Stimulated activated CD4-positive, alpha-beta T cell treated with anti-CD3 and anti-CD28 coated beads, Interleukin-12 subunit alpha, Interleukin-12 subunit beta, amount 100 ng/mL, for 24 hours (primary cell): ENCODE data around the gene LPCAT1.
"Not testable (repeated sequence)": the region's sequence is repeated elsewhere in the genome, so short reads cannot be mapped to it uniquely, and the experiment has no call there.

Experiments used
- DNase-seq, 2 experiments: peaks; one replicate each; pipeline ENCODE4 v3.0.0-alpha.2; 2020; ENCODE audit warnings: low read depth in 2 of 2

Gene LPCAT1

DNA sequence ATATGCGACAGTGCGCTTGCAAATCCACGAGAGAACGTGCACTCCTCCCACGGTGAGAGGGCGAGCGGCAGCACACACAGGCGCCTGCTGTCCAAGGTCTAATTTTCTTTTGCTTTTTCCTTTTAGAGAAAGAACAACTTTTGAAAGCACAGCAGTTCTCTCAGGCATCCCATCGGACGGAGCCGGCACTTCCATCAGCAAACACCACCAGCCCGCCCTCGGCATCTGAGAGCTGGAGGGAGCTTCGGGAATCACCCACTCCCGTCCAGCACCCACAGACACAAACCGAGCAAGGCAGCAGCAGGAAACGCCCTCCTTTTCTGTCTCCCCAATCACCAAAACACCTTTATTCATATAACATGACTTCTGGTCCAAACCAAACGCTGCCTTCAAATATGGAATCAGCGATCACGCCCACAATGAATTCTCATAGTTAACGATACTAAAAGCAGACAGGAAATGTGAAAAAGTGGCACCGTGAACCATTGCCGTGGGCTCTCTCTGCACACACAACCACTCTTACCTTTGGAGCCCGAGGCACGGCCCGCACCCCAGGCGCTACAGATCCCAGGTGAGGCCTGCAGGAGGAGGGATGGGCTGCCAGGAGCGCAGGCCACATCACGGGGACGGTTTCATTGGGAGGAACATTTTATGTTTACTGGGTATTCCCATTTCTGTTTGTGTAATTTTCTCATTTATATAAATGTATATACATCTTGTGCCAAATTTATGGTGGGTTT is 14.2 kb downstream of the LPCAT1 start:
- no peak for DNase-seq

DNA sequence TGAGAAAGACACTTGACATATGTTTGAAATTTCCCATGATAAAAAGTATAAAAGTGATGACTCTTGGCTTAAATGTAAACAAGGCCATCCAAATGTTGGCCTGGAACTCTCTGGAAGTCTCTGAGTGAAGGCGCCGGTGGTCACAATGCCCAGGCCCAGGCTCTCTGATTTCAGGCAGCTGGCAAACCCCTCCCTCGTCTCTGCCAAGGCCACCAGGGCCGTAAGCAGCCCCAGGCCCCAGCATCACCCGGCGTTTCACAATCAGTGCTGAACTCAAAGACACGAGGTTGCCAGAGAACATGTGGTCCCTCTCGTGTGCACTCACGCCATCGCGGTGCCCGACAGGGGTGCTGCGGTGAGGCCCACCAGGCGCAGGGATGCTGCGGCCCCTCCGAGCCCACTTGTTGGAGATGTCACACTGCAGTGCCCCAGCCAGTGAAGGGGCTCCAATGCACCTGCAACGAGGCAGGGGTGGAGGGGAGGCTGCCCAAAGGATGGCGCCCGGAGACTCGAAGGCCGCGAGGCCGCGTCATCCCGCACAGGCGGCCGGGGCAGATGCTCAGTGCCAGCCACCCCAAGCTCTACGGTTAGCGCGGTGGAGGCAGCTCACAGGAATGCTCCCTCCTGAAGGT is 15.0 kb downstream of the LPCAT1 start:
- DNase-seq = no peak

GRCh38 chr5:1507961-1508658 is 15.7 kb downstream of the LPCAT1 start:
- no peak for DNase-seq

DNA sequence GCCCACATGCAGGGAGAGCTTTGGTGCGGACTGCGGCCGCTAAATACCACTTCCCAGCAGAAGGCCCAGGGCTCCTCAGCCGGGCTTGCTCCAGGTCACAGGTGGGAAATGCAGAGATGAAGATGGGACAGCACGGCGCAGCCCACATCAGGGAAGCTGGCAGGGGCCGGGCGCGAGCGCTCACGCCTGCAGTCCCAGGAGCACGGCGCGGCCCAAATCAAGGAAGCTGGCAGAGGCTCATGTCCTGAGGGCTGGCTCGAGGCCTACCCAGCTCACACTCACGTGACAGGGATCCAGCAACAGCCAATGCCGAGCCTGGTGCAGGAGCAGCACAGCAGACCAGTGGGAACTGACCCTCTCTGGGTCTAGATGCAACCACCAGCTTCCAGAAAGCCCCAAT is 16.3 kb downstream of the LPCAT1 start:
- DNase-seq = no peak

GRCh38 chr5:1507014-1507375 is 16.8 kb downstream of the LPCAT1 start:
- DNase-seq = no peak

- DNase-seq = no peak
Observed at GRCh38 chr5:1506242-1507013, 17.3 kb downstream of the LPCAT1 start.

- no peak for DNase-seq
Observed at GRCh38 chr5:1505506-1506241, 18.1 kb downstream of the LPCAT1 start.

GRCh38 chr5:1505089-1505488 is 18.7 kb downstream of the LPCAT1 start:
- not testable (repeated sequence) for DNase-seq

- no peak for DNase-seq
Observed at GRCh38 chr5:1504617-1505016, 19.1 kb downstream of the LPCAT1 start.

DNA sequence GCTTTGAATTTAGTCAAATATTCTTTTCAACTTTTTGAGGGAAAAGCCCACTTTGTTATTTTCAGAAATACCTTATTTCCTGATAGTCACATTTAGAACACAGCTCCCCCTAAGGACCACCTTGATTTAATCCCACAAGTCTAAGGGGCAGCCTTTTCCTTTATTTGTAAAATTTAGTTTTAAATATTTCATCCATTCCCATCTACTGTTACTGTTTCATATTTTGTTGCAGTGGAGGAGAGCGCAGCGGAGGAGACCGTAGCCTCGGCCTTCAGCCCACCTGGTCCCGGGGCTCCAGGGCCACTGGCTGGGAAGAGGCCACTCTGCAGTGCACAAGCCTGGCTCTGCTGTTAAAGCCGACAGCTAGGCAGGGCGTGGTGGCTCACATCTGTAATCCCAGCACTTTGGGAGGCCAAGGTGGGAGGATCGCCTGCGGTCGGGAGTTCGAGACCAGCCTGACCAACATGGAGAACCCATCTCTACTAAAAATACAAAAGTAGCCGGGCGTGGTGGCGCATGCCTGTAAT is 19.6 kb downstream of the LPCAT1 start:
- DNase-seq = no peak

DNA sequence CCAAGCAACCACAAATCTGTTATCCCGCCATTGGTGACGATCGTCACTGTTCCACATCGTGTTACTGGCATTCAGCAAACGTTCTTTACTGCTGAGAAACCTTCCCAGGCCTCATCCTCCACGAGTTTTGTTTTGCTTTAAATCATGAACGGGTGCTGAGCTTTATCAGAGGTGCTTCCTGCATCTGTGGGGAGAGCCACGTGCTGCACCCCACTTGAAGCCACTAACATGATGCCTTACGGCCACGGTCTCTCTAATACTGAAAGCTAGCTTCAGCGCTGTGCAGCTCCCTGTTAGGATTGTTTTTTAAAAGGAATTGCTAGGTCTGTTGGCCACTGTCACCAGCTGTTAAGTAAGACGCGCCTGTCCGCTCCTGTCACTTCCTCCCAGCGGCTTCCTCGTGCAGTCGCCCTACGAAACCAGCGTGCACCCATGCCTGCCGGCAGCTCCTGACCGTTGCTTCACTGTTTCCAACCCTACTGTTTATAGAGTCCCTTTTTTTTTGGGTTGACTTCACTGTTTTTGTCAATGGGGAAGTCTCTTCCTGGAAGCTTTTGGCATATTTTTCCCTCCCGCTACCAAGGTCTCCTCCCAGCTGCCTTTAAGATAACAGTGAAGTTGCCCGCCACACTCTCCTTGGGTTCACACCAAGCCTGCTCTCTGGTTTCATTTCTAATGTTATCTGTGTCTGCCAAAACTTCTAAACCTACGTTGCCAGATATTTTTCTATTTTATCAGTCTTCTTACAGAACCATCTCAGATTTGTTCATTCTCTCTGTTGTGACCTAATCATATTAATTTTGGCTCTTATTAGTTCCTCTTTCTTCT is 20.3 kb downstream of the LPCAT1 start:
- no peak for DNase-seq

GRCh38 chr5:1502737-1503120 is 21.0 kb downstream of the LPCAT1 start:
- DNase-seq = no peak

GRCh38 chr5:1502046-1502736 is 21.6 kb downstream of the LPCAT1 start:
- DNase-seq = no peak

- no peak for DNase-seq
Observed at GRCh38 chr5:1501372-1502045, 22.3 kb downstream of the LPCAT1 start.

DNA sequence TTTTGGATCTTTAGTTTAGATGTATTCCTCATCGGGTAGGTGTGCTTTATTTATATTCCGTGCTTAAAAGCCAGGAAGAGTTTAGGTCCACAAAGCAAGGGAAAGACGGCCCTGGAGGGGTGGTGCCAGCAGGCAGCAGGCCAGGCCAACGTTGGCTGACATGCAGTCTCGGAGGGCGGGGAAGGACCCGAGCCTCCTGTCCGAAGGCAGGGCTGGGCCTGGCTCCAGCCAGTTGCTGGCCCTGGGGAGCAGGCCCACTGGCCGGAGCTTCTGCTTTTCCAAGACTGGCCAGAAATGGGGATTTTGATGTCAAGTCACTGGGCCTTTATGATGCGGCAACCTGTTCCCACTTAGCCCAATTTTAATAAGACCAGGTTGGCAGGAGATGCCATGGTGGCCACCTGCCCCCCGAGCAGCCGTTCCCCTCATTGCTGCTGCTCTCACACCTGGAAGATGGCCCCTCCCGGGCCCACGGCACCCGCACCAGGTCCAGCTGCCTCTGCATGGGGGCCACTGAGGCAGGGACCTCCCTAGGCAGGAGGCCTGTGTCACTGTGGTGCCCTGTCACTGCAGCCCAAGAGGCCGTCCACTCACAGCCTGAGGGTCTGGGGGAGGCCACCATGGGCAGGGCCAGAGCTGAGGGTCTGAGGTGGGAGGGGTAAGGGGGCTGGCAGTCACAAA is 23.2 kb downstream of the LPCAT1 start:
- no peak for DNase-seq

DNA sequence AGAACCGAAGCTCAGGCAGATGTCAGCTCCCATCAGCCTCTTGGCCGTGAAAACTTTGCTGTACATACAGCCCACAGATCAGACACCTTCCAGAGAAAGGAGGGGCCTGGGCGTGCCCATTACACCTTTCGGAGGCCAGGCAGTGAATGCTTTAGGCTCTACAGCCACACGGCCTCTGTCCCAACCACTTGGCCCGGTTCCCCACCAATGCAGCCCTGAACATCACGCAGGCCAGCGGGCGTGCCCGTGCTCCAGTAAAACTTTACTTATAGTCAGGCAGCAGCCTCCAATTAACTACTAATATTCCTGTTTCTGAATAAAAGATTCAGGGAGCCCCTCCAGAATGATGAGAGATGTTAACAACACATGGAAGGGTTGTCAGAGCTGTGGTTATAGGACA is 23.9 kb downstream of the LPCAT1 start:
- no peak for DNase-seq

DNA sequence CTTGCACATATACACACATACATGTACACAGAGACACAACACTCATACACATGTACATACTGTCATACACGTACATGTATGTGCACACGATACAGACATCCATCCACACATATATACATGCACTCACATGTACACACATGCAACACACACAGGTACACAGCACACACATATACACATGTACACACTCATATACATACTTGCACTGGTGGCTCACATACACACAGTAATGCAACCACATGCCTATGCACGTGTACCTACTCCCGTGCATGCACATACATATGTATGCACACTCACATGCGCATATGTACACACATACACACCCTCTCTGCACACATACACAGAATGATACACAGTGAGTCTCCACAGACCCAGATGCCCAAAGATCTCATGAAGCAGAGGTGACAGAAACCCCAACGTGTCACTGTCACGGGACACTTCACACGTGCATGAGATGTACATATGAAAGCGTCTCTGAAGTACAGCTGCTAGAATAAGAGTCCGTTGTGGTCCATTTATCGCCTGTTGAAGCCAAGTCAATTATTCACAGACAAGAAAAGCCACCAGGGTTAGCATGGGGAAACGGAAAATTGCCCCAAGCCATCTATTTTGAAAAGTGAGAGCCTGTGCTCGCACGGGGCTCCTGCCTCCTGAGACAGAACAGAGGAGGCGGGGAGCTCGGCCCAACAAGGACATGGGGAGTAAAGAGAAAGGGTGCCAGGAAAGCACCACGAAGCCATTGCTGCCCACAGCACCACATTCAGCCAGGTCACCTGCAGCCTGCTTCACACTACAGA is 24.9 kb downstream of the LPCAT1 start:
- DNase-seq = no peak
